NOMO-1 treated with DMSO at 0.1 percent for 48 hours (cell line): ENCODE results near the gene CLCNKA.

ENCODE experiments used
- DNase-seq: peaks from one replicate; lab custom pipeline; 2025; ENCODE audit not compliant: unreplicated experiment; lab: John Stamatoyannopoulos, UW

CLCNKA gene

DNA sequence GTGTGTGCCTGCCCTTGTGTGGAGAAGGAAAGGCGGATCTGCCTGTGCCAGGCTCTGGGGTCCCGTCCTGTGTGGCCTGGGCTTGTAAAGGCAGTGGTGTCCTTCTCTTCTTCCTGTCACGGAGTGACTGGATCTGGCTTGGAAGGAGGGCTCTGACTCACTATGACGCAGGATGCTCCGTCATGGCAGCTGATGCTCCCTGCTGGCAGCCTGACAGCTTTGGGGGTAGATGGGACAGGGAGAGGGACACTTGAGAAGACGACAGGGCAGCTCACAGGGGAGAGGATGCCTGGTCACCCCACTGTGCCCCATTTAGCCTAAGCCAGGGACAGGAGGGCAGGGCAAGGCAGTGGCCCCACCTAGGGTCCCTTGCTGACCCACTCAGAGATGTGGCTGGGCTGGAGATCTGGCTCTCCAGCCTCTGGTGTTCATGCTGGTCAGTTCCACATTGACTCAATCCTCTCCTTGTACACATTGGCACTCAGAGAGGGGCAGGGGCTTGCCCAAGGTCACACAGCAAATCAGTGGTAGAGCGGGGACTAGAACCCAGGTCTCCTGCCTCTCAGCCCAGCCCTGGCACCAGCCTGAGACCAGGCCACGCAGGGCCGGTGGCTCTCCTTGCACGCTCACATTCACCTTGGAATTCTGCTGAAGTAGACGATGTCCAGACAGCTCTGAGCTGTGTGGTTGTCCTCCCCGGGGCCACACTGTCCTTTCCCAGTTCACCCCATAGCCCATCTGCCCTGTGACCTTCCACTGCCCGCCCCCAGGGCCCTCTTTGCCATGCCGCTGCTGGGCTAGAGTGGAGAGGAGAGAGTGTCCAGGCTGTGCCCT lies 54.4 kb downstream of the CLCNKA start:
- DNase-seq, result no peak

DNA sequence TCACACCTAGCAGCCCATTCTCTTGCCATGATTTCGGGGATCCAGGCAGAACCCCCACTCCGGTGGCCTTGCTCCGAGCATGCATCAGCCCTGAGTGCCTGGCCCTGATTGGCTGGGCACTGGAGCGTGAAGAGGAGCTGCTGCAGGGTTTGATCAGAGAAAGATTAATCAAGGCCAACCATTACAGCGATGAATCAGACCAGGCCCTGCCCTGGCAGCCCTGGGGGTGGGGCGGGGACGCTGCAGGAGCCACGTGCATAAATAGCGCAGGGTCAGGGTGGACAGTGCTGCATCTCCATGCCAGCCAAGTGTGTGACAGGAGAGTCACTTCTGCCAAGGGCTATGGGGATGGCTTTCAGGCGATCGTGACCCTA lies 55.0 kb downstream of the CLCNKA start:
- no peak for DNase-seq

DNA sequence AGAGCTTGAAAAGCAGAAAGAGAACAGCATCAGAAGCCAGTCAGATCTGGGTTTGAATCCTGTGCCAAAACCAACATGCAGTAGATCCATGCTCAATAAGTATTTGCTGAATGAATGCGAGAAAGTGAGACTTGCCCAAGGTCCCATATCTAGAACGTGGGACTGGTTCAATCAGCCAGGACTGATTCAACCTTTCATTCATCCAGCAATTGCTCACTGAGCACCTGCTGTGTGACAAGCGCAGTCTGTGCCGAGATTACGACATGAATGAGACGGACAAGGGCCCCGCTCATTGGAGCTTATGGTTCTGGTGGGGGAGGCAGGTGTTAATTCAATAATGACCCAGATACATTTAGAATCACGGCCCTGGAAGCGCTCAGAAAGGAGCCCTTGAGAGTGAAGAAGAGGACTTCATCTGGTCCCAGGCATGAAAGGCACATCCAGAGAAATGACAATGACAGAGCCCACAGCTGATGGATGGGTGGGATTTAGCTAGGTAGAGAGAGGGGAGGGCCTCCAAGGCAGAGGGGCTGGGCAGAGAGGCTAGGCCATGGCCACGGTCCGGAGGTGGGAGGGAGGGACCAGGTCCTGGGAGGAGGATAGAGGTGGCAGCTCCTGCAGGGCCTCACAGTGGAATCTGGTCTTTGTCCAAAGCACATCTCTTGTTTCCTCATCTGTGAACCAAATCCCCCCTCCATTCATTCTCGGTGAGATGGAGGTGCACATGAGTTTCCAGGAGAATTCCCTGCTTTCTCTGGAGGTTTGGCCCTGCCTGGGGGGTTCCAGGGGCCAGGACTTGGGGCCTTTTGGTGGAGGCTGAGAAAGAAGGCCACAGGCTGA lies 55.8 kb downstream of the CLCNKA start:
- DNase-seq, result no peak

DNA sequence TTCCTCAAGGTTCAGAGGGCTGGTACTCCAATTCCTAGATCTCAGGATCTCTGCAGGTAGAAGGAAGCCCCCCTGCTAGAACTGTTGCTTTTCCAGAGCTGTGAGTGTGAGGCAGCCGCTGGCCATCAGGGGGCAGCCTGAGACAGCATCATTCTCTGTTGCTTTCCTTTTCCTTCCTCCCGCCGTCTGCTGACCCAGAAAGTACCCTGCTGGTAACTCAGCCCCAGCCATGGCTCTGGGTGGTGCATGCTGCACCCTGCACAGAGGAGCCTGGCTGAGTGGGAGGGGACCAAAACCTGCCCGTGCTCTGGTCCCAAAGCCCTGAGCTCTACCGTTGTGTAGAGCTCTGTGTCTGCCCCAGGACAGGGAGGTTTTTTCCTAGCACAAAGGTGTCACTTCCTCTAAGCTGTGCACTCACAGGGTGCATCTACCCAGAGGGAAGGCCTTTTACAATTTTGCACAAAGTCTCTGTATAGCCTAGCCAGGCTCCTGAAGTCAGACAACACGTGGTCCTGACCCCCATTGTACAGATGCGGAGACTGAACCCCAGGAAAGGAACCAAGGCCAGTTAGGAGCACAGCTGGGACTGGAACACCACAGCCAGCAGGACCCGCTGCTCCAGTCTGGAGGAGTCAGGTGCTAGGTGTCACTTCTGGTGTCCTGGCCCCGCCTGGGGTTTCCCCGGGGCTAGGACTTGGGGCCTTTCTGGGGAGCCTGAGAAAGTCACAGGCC lies 57.3 kb downstream of the CLCNKA start:
- peak; percentile 68 for DNase-seq

DNA sequence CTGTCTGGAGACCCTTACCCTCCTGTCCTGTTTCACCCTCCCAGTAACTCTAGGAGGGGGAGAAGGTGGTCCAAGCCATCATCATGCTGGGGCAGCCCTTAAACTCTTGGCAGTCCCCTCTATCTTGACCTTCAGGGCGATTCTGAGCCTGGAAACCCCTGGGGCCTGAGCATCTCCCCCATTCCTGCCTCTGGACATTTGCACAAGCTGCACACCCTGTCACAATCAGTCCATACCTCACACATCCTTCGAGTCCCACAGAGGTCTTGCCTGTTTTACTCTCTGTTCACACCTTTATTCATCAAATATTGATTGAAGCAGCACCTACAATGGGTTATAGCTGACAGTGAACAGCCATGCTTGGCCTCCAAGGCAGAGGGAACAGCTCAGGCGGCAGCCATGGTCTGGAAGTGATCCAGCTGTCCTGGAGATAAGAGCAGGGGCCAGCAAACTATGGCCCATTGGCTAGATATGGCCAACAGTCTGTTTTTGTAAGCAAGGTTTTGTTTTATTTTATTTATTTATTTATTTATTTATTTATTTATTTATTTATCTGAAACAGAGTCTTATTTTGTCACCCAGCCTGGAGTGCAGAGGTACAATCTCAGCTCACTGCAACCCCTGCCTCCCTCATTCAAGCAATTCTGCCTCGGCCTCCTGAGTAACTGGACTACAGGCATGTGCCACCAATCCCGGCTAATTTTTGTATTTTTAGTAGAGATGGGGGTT lies 58.8 kb downstream of the CLCNKA start:
- no peak for DNase-seq

DNA sequence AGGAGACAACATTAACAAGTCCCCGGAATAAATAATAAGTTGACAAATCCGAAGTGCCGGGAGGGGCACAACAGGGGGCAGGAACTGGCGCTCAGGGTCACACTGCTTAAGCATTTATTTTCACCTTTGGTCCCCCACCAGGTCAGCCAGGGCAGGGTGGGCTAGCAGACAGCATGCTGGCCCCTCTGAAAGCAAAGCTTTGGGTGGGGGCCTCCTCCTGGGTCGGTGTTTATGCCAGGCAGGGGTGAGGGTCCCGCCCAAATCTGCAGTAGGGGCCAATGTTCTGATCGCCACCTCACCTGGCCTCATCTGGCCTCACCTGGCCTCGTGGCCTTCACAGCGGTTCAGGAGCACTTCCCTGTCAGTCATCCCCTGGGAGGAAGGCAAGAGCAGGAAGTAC lies 59.8 kb downstream of the CLCNKA start:
- no peak for DNase-seq

DNA sequence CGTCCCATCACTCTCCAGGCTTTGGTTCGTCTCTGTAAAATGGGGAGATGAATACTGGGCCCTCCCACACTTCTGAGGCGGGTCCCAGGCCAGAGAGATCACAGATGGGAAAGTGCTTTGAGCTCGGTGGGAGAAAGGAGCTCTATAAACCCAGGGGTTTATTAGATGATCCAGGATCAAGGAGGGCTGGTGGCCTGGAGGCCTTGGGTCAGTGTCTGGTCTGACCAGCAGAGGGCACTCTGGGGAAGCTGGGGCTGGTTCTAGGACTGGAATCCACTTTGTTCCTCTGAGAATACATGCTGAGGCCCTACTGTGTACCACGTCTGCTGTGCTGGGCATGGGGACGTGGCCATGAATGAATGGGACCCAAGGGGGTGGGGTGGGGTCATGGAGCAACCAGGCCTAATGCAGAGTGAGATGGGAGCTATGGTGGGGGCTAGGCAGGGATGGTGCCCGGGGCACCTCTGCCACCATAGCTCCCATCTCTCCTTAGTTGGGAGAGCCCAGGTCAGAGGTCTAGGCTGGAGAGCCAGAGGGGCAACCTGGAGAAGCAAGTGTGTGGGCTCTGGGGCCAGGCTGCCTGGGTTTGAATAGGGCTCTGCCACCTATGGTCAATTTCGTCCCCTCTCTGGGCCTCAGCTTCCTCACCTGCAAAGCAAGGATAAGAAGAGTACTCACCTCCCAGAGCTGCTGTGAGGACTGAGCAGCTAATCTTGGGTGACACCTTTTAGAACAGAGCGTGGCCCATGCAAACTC lies 60.6 kb downstream of the CLCNKA start:
- DNase-seq, result peak; percentile 30

DNA sequence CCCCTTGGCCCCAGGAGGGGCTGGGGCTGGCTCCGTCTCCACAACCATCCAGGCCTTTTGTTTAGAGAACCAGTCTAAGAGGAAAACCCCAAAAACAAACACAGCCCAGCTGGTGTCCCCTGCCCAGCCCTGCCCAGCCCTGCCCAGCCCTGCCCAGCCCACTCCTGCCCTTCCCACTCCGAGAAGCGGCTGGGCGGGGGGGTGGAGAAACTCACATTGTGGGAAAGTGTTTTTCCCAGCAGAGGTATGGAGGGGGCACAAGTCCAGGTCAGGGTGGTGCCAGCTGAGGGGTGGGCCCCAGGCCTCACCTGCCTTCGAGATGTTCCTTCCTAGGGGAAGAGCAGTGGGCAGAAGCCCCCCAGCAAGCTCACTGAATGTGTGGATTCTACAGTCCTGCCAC lies 61.6 kb downstream of the CLCNKA start:
- no peak for DNase-seq
